ENCODE data around the gene ELMO1. TPM values are rescaled to one million over a fixed set of nuclear protein-coding genes. Genes with fewer than 3 reads are reported as not detected.
A peak's percentile ranks its signal among the peaks of the same experiment; 100 is the strongest.

Gene ELMO1
- total RNA-seq, 1 donor from 2014 or later: 110 TPM

GRCh38 chr7:37245590-37245989 lies 203.1 kb downstream of the ELMO1 start:
- no peaks in the 10 kb centered on the region for H3K27me3 Mint-ChIP-seq
- H3K4me1 Mint-ChIP-seq: peaks cover 15% of the 10 kb centered on the region
- no peaks in the 10 kb centered on the region for H3K9me3 Mint-ChIP-seq
- intact Hi-C loops (cut with micrococcal nuclease): no loop called here
- no peak for DNase-seq
- peaks cover 30% of the 10 kb centered on the region for H3K36me3 Mint-ChIP-seq (ENCODE audit: low read depth)
- no peak overlapping the region for H3K27ac Mint-ChIP-seq
- H3K4me3 Mint-ChIP-seq: no peak overlapping the region

- peaks cover 4% of the 10 kb centered on the region for H3K4me1 Mint-ChIP-seq
- no peak overlapping the region for H3K27ac Mint-ChIP-seq
- no peaks in the 10 kb centered on the region for H3K9me3 Mint-ChIP-seq
- DNase-seq: no peak
- no peaks in the 10 kb centered on the region for H3K27me3 Mint-ChIP-seq
- H3K36me3 Mint-ChIP-seq (ENCODE audit: low read depth): peaks cover 9% of the 10 kb centered on the region
- no peak overlapping the region for H3K4me3 Mint-ChIP-seq
- intact Hi-C loops (cut with micrococcal nuclease): loop anchor here (5.0 kb wide), 2 partner anchors 210 to 275 kb away; partner anchors contain the start of gene ELMO1
Measured at GRCh38 chr7:37236906-37237305, 211.8 kb downstream of the ELMO1 start.

- no peaks in the 10 kb centered on the region for H3K9me3 Mint-ChIP-seq
Measured at GRCh38 chr7:37235813-37236212, 212.9 kb downstream of the ELMO1 start.

GRCh38 chr7:37234928-37235327 lies 213.7 kb downstream of the ELMO1 start:
- no peak overlapping the region for H3K27ac Mint-ChIP-seq
- DNase-seq: no peak
- peaks cover 10% of the 10 kb centered on the region for H3K4me1 Mint-ChIP-seq
- H3K27me3 Mint-ChIP-seq: no peaks in the 10 kb centered on the region
- no peak overlapping the region for H3K4me3 Mint-ChIP-seq
- intact Hi-C loops (cut with micrococcal nuclease): loop anchor here (2.0 to 5.0 kb wide), 3 partner anchors 118 to 277 kb away; partner anchors contain the start of gene ELMO1
- peaks cover 14% of the 10 kb centered on the region for H3K36me3 Mint-ChIP-seq (ENCODE audit: low read depth)
- H3K9me3 Mint-ChIP-seq: no peaks in the 10 kb centered on the region

More at GRCh38 chr7:37235813-37236212, 212.9 kb downstream of the ELMO1 start:
- H3K4me3 Mint-ChIP-seq: no peak overlapping the region
- H3K27ac Mint-ChIP-seq: no peak overlapping the region
- peaks cover 4% of the 10 kb centered on the region for H3K4me1 Mint-ChIP-seq
- H3K27me3 Mint-ChIP-seq: no peaks in the 10 kb centered on the region
- intact Hi-C loops (cut with micrococcal nuclease): loop anchor here (2.0 to 5.0 kb wide), 3 partner anchors 117 to 276 kb away; partner anchors contain the start of gene ELMO1
- DNase-seq: no peak
- peaks cover 8% of the 10 kb centered on the region for H3K36me3 Mint-ChIP-seq (ENCODE audit: low read depth)

- no peaks in the 10 kb centered on the region for H3K9me3 Mint-ChIP-seq
- intact Hi-C loops (cut with micrococcal nuclease): loop anchor here (2.0 kb wide), 1 partner anchor 118 kb away; no protein-coding TSS in a partner anchor
Measured at GRCh38 chr7:37234334-37234733, 214.3 kb downstream of the ELMO1 start.

GRCh38 chr7:37231613-37232012 lies 217.1 kb downstream of the ELMO1 start:
- Mint-ChIP-seq H3K36me3 (ENCODE audit: low read depth) (peaks cover 19% of the 10 kb centered on the region), H3K27ac (no peak overlapping the region), H3K9me3 (no peaks in the 10 kb centered on the region), H3K27me3 (no peaks in the 10 kb centered on the region), H3K4me1 (peaks cover 14% of the 10 kb centered on the region), H3K4me3 (no peak overlapping the region)
- DNase-seq: no peak
- intact Hi-C loops (cut with micrococcal nuclease): no loop called here

More at GRCh38 chr7:37234334-37234733, 214.3 kb downstream of the ELMO1 start:
- peaks cover 14% of the 10 kb centered on the region for H3K36me3 Mint-ChIP-seq (ENCODE audit: low read depth)
- H3K27me3 Mint-ChIP-seq: no peaks in the 10 kb centered on the region
- no peak overlapping the region for H3K4me3 Mint-ChIP-seq
- H3K4me1 Mint-ChIP-seq: peaks cover 12% of the 10 kb centered on the region
- H3K27ac Mint-ChIP-seq: no peak overlapping the region
- DNase-seq: no peak

GRCh38 chr7:37230221-37230620 lies 218.4 kb downstream of the ELMO1 start:
- Mint-ChIP-seq H3K4me3 (no peak overlapping the region), H3K36me3 (ENCODE audit: low read depth) (peaks cover 19% of the 10 kb centered on the region), H3K9me3 (no peaks in the 10 kb centered on the region), H3K4me1 (peaks cover 14% of the 10 kb centered on the region), H3K27ac (no peak overlapping the region), H3K27me3 (no peaks in the 10 kb centered on the region)
- no peak for DNase-seq
- intact Hi-C loops (cut with micrococcal nuclease): no loop called here

GRCh38 chr7:37229381-37229780 lies 219.3 kb downstream of the ELMO1 start:
- intact Hi-C loops (cut with micrococcal nuclease): no loop called here
- DNase-seq: no peak
- H3K4me3 Mint-ChIP-seq: no peak overlapping the region

GRCh38 chr7:37225285-37225969 lies 223.2 kb downstream of the ELMO1 start:
- Mint-ChIP-seq H3K36me3 (ENCODE audit: low read depth) (peaks cover 37% of the 10 kb centered on the region), H3K27me3 (no peaks in the 10 kb centered on the region), H3K4me1 (peaks cover 9% of the 10 kb centered on the region), H3K27ac (no peak overlapping the region), H3K4me3 (no peak overlapping the region), H3K9me3 (no peaks in the 10 kb centered on the region)
- DNase-seq: no peak
- intact Hi-C loops (cut with micrococcal nuclease): no loop called here

More at GRCh38 chr7:37229381-37229780, 219.3 kb downstream of the ELMO1 start:
- Mint-ChIP-seq H3K27ac (no peak overlapping the region), H3K4me1 (peaks cover 11% of the 10 kb centered on the region), H3K36me3 (ENCODE audit: low read depth) (peaks cover 20% of the 10 kb centered on the region), H3K27me3 (no peaks in the 10 kb centered on the region), H3K9me3 (no peaks in the 10 kb centered on the region)

GRCh38 chr7:37224746-37225145 lies 223.9 kb downstream of the ELMO1 start:
- peaks cover 33% of the 10 kb centered on the region for H3K36me3 Mint-ChIP-seq (ENCODE audit: low read depth)
- H3K27me3 Mint-ChIP-seq: no peaks in the 10 kb centered on the region
- intact Hi-C loops (cut with micrococcal nuclease): no loop called here
- H3K27ac Mint-ChIP-seq: no peak overlapping the region
- H3K4me1 Mint-ChIP-seq: peaks cover 4% of the 10 kb centered on the region
- H3K9me3 Mint-ChIP-seq: no peaks in the 10 kb centered on the region
- H3K4me3 Mint-ChIP-seq: no peak overlapping the region
- DNase-seq: peak; percentile 48

- DNase-seq: no peak
- H3K4me3 Mint-ChIP-seq: no peak overlapping the region
- no peaks in the 10 kb centered on the region for H3K27me3 Mint-ChIP-seq
- H3K4me1 Mint-ChIP-seq: peaks cover 14% of the 10 kb centered on the region
- peaks cover 49% of the 10 kb centered on the region for H3K36me3 Mint-ChIP-seq (ENCODE audit: low read depth)
- no peaks in the 10 kb centered on the region for H3K9me3 Mint-ChIP-seq
- intact Hi-C loops (cut with micrococcal nuclease): no loop called here
- no peak overlapping the region for H3K27ac Mint-ChIP-seq
Measured at GRCh38 chr7:37220664-37221063, 228.0 kb downstream of the ELMO1 start.

GRCh38 chr7:37218956-37219355 lies 229.7 kb downstream of the ELMO1 start:
- DNase-seq: no peak
- no peaks in the 10 kb centered on the region for H3K27me3 Mint-ChIP-seq
- H3K4me1 Mint-ChIP-seq: peaks cover 15% of the 10 kb centered on the region
- intact Hi-C loops (cut with micrococcal nuclease): no loop called here
- no peak overlapping the region for H3K4me3 Mint-ChIP-seq
- no peaks in the 10 kb centered on the region for H3K9me3 Mint-ChIP-seq
- peak overlapping the region; percentile 77 for H3K27ac Mint-ChIP-seq
- peaks cover 62% of the 10 kb centered on the region for H3K36me3 Mint-ChIP-seq (ENCODE audit: low read depth)

GRCh38 chr7:37216923-37217322 lies 231.7 kb downstream of the ELMO1 start:
- Mint-ChIP-seq H3K4me3 (no peak overlapping the region), H3K27me3 (no peaks in the 10 kb centered on the region)

GRCh38 chr7:37216156-37216852 lies 232.4 kb downstream of the ELMO1 start:
- H3K27ac Mint-ChIP-seq: no peak overlapping the region
- intact Hi-C loops (cut with micrococcal nuclease): no loop called here

More at GRCh38 chr7:37216923-37217322, 231.7 kb downstream of the ELMO1 start:
- Mint-ChIP-seq H3K27ac (no peak overlapping the region), H3K36me3 (ENCODE audit: low read depth) (peaks cover 69% of the 10 kb centered on the region), H3K4me1 (peaks cover 18% of the 10 kb centered on the region), H3K9me3 (no peaks in the 10 kb centered on the region)
- DNase-seq: no peak
- intact Hi-C loops (cut with micrococcal nuclease): no loop called here

More at GRCh38 chr7:37216156-37216852, 232.4 kb downstream of the ELMO1 start:
- H3K4me1 Mint-ChIP-seq: peaks cover 18% of the 10 kb centered on the region
- H3K27me3 Mint-ChIP-seq: no peaks in the 10 kb centered on the region
- peaks cover 72% of the 10 kb centered on the region for H3K36me3 Mint-ChIP-seq (ENCODE audit: low read depth)
- H3K9me3 Mint-ChIP-seq: no peaks in the 10 kb centered on the region
- DNase-seq: no peak
- H3K4me3 Mint-ChIP-seq: no peak overlapping the region

Measured in activated CD4-positive, alpha-beta T cell treated with anti-CD3 and anti-CD28 coated beads, Interleukin-2, amount 10 ng/mL, durations not matched to agents 24 days and 14 days (primary cell).